Lower leg skin (tissue), 3 donors: ENCODE data around the gene PLEKHN1.

ENCODE experiments used
- POLR2A ChIP-seq, 2 donors: fragments of 450-650 bp; IDR thresholded peaks; one replicate each; pipeline ENCODE4 v1.6.1; 2016 to 2017; ENCODE audit warnings: antibody characterized with exemption in 2 of 2, mild to moderate bottlenecking in 1 of 2, moderate library complexity in 1 of 2
- TF ChIP-seq, protein P1 (sequence below), 3 donors: fragments of 450-650 bp; IDR thresholded peaks; one replicate each; pipeline ENCODE4 v1.5.1; 2016; ENCODE audit warnings: antibody characterized with exemption in 3 of 3, mild to moderate bottlenecking in 3 of 3, moderate library complexity in 2 of 3

DNA sequence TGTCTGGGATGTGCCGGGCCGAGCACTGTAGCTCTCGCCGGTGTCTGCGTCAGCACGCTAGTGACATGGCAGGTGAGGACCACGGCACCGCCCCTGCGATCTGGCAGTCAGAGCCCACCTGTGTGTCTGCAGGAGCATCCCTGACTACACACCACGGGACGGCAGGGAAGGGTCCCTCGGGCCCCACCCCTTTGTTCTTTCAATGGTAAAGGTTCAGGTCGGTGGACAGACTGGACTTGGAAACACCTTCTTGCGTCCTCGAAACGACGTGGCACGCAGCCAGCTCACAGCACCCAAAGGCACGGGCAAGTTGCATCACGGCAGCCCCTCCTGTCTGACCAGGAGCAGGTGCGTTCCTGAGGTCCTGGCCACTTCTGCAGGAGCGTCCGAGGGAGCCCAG is 46.3 kb upstream of the PLEKHN1 start:
- TF ChIP-seq, protein P1, sequence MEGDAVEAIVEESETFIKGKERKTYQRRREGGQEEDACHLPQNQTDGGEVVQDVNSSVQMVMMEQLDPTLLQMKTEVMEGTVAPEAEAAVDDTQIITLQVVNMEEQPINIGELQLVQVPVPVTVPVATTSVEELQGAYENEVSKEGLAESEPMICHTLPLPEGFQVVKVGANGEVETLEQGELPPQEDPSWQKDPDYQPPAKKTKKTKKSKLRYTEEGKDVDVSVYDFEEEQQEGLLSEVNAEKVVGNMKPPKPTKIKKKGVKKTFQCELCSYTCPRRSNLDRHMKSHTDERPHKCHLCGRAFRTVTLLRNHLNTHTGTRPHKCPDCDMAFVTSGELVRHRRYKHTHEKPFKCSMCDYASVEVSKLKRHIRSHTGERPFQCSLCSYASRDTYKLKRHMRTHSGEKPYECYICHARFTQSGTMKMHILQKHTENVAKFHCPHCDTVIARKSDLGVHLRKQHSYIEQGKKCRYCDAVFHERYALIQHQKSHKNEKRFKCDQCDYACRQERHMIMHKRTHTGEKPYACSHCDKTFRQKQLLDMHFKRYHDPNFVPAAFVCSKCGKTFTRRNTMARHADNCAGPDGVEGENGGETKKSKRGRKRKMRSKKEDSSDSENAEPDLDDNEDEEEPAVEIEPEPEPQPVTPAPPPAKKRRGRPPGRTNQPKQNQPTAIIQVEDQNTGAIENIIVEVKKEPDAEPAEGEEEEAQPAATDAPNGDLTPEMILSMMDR (IDR thresholded peaks at IDR 0.05) = no peak
- no peak for TF ChIP-seq POLR2A (IDR thresholded peaks at IDR 0.05)
